Activated CD4-positive, alpha-beta T cell treated with anti-CD3 and anti-CD28 coated beads for 4 hours (primary cell): Measurements from ENCODE around the gene VPS13D.
"Not testable (repeated sequence)": the region's sequence is repeated elsewhere in the genome, so short reads cannot be mapped to it uniquely, and the experiment has no call there.

Experiments used
- DNase-seq, 2 donors: peaks; one replicate each; pipeline ENCODE4 v3.0.0-alpha.2; 2020

The VPS13D gene

GRCh38 chr1:12287869-12288268, 58.0 kb downstream of the VPS13D start:
- no peak for DNase-seq

GRCh38 chr1:12290828-12291227, 61.0 kb downstream of the VPS13D start:
- DNase-seq, result no peak

- no peak for DNase-seq
These were observed 63.6 kb downstream of the VPS13D start for GRCh38 chr1:12293416-12293815.

GRCh38 chr1:12294076-12294475, 64.2 kb downstream of the VPS13D start:
- DNase-seq, result no peak

- DNase-seq, result no peak
These were observed 66.2 kb downstream of the VPS13D start for GRCh38 chr1:12296016-12296415.

- DNase-seq, result no peak
These were observed 66.8 kb downstream of the VPS13D start for GRCh38 chr1:12296623-12297022.

GRCh38 chr1:12300706-12301105, 70.9 kb downstream of the VPS13D start:
- no peak for DNase-seq

- DNase-seq, result no peak
These were observed 71.8 kb downstream of the VPS13D start for GRCh38 chr1:12301518-12302237.

- DNase-seq, result no peak
These were observed 73.1 kb downstream of the VPS13D start for GRCh38 chr1:12302798-12303447.

GRCh38 chr1:12305377-12305776, 75.5 kb downstream of the VPS13D start:
- no peak for DNase-seq

- DNase-seq, result no peak
These were observed 80.2 kb downstream of the VPS13D start for GRCh38 chr1:12309783-12310742.

GRCh38 chr1:12314333-12314903, 84.6 kb downstream of the VPS13D start:
- no peak for DNase-seq

GRCh38 chr1:12315146-12315545, 85.3 kb downstream of the VPS13D start:
- no peak for DNase-seq

GRCh38 chr1:12316331-12316730, 86.5 kb downstream of the VPS13D start:
- DNase-seq, result no peak

- no peak for DNase-seq
These were observed 90.7 kb downstream of the VPS13D start for GRCh38 chr1:12320486-12320885.

GRCh38 chr1:12324423-12324822, 94.6 kb downstream of the VPS13D start:
- DNase-seq, result no peak

GRCh38 chr1:12324973-12325372, 95.1 kb downstream of the VPS13D start:
- not testable (repeated sequence) for DNase-seq

GRCh38 chr1:12326986-12327385, 97.2 kb downstream of the VPS13D start:
- no peak for DNase-seq

GRCh38 chr1:12327566-12327965, 97.7 kb downstream of the VPS13D start:
- no peak for DNase-seq

GRCh38 chr1:12333036-12333785, 103.4 kb downstream of the VPS13D start:
- no peak for DNase-seq

- DNase-seq, result no peak
These were observed 106.0 kb downstream of the VPS13D start for GRCh38 chr1:12335815-12336214.

GRCh38 chr1:12336413-12336812, 106.6 kb downstream of the VPS13D start:
- no peak for DNase-seq
